Measurements from ENCODE around the gene MIAT.

DNA sequence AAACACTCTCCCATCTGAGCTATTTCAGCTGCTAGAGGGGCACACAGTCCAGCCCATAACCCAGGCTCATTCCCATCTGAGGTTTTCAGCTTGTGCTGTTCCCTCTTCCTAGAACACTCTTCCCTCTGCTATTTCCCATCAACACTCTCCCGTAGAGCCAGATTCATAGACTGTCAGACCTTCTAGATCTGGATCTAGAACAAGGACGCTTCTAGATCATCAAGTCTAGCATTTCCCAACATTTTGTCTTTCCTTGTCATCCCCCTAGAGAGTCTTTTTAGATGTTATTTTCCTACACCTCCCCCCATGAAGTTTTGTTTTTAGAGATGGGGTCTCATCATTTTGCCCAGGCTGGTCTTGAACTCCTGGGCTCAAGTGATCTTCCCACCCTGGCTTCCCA lies 22.3 kb upstream of the MIAT start:
- TF ChIP-seq EZH2 (IDR thresholded peaks at IDR 0.05), result no peak
- TF ChIP-seq POLR2AphosphoS5 (IDR thresholded peaks at IDR 0.05; ENCODE audit: borderline replicate concordance, low read depth, low read length), result no peak
